GM12865 (cell line): ENCODE results near the gene GRAMD1A.
A peak's percentile ranks its signal among the peaks of the same experiment; 100 is the strongest.
"Not testable (repeated sequence)": the region's sequence is repeated elsewhere in the genome, so short reads cannot be mapped to it uniquely, and the experiment has no call there.

ENCODE experiments used
- DNase-seq: peaks from one replicate; pipeline ENCODE4 v3.0.0; 2010; ENCODE audit warnings: low read depth
- H3K4me3 ChIP-seq: 2 replicates; pipeline ENCODE4 v1.5.1; 2011; ENCODE audit warnings: mild to moderate bottlenecking, low read depth, low read length, control low read depth
- CTCF ChIP-seq: IDR thresholded peaks from 2 replicates; pipeline ENCODE4 v1.5.1; 2011; ENCODE audit warnings: low read length, control low read depth, low read depth, inconsistent platforms; ENCODE audit not compliant: insufficient read depth; ENCODE audit errors: missing control alignments

GRAMD1A gene

GRCh38 chr19:34990578-34991192, 9.4 kb upstream of the GRAMD1A start:
- DNase-seq, result peak; percentile 45
- H3K4me3 ChIP-seq, result no peak overlapping the region
- no peak for TF ChIP-seq CTCF

DNA sequence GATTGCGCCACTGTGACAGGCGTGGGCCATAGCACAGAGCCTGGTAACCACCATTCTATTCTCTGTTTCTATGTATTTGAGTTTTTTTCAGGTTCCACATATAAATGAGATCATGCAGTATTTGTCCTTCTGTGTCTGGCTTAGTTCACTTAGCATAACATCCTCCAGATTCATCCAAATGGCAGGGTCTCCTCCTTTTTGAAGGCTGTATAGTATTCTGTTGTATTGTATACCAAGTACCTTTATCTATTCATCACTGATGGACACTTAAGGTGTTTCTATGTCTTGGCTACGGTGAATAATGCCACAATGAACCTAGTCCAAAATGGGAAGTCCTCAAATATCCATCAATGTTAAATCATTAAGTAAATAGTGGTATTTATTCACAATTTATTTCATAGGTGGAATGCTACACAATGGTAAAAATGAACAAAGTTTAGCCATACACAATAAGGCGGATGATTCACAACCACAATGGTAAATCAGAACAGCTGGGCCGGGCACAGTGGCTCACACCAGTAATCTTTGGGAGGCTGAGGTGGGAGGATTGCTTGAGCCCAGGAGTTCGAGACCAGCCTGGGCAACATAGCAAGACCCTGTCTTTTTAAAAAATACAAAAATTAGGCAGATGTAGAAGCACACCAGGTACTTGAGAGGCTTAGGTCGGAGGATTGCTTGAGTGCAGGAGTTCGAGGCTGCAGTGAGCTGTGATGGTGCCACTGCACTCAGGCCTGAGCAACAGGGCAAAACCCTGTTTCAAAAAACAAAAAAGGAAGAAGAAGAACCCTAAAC, 8.4 kb upstream of the GRAMD1A start:
- no peak overlapping the region for H3K4me3 ChIP-seq
- TF ChIP-seq CTCF, result no peak
- DNase-seq, result no peak

GRCh38 chr19:34992582-34992981, 7.5 kb upstream of the GRAMD1A start:
- not testable (repeated sequence) for DNase-seq, H3K4me3 ChIP-seq

DNA sequence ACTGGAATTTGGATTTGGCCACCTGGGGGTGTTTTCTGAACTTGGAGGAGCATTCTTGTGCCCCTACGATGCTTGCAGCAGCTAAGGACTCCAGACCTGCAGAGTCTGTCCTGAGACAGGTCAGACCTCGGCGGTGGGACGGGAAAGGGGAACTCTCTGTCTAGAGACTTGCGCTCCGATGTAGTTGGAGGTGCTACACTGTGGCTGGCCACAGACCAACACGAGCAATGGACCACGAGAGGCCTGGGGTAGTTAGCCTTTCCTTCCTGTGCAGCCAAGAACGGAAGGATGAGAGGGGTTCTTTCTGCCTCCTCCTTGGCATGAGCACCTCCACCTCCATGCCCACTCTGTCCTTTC, 5.9 kb upstream of the GRAMD1A start:
- DNase-seq, result no peak
- no peak overlapping the region for H3K4me3 ChIP-seq
- TF ChIP-seq CTCF, result no peak

GRCh38 chr19:34994643-34995541, 5.2 kb upstream of the GRAMD1A start:
- H3K4me3 ChIP-seq, result no peak overlapping the region
- DNase-seq, result no peak
- TF ChIP-seq CTCF, result no peak

DNA sequence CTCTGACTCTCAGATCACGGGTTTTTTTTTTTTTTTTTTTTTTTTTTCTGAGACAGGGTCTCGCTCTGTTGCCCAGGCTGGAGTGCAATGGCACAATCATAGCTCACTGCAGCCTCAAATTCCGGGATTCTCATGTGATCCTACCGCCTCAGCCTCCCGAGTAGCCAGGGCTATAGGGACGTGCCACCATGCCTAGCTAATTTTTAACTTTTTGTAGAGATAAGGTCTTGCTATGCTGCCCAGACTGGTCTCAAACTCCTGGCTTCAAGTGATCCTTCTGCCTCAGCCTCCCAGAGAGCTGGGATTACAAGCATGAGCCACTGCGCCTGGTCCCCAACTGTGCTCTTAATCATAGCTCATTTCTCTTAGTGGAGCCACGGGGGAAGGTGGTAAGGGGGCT, 4.6 kb upstream of the GRAMD1A start:
- no peak for TF ChIP-seq CTCF
- no peak for DNase-seq
- H3K4me3 ChIP-seq, result no peak overlapping the region

DNA sequence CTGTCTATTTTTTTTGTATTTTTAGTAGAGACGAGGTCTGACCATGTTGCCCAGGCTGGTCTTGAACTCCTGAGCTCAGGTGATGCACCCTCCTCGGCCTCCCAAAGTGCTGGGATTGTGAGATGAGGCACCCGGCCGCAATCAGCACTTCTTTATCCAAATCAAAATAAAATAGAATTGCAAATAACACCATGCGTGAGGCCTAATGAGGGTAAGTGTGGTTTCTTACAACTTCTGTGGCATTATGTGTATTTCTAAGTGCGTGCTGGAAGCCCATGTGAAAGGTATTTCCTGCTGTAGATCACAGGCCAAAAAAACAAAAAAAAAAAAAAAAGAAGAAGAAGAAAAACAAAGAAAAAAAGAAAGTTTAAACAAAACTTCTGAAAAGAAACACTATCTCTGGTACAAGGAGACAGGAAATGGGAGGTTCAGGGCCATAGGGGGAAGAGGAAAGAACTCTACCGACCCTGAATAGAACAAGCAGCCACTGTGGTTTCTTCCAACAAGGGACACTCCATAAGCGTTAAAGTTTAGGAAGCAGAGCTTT, 3.0 kb upstream of the GRAMD1A start:
- DNase-seq, result no peak
- no peak for TF ChIP-seq CTCF
- H3K4me3 ChIP-seq, result no peak overlapping the region

- not testable (repeated sequence) for DNase-seq, H3K4me3 ChIP-seq
Observed at GRCh38 chr19:34998224-34998623, 1.9 kb upstream of the GRAMD1A start.
